MM.1S (cell line): ENCODE data around the gene CBFA2T3.

Source experiments
- CTCF ChIP-seq: fragments of 300-600 bp; sonication (generic); IDR thresholded peaks from 2 replicates; pipeline ENCODE4 v1.5.1; 2016; ENCODE audit warnings: antibody characterized with exemption, low read length, mixed read lengths
- EZH2 ChIP-seq: fragments of 300-600 bp; sonication (generic); optimal IDR thresholded peaks from 2 replicates; pipeline ENCODE3; 2017; ENCODE audit warnings: low read depth, mild to moderate bottlenecking, antibody characterized with exemption, low read length, mixed read lengths

GRCh38 chr16:88932929-88933328 lies 44.1 kb downstream of the CBFA2T3 start:
- TF ChIP-seq CTCF (no peak), EZH2 (no peak)
